SH-SY5Y (cell line): ENCODE measurements around the gene HECTD2.

ENCODE experiments used
- GATA2 ChIP-seq: IDR thresholded peaks from 2 replicates; pipeline ENCODE4 v1.6.1; 2011; ENCODE audit warnings: mild to moderate bottlenecking, low read depth, low read length
- GATA3 ChIP-seq: IDR thresholded peaks from 2 replicates; pipeline ENCODE4 v1.6.1; 2011; ENCODE audit warnings: low read depth, mild to moderate bottlenecking, low read length, moderate library complexity

DNA sequence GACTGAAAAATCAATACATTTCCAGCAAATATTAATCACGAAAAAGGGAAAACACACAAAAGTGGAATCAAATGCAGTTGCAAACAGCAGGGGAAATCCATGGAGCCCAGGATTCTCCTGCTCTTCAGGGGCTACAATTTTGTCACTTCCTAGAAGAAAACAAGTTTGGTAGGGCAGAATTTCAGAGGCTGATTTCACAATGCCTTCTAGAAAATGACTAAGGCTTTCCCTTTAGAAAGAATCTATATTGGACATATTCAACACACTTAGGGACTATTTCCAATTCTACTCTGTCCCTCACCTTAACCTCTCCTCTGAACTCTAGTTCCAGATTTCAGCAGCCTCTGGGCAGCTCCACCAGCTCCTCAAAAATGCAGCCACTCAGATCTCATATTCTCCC, 111.3 kb downstream of the HECTD2 start:
- no peak for TF ChIP-seq GATA2
- TF ChIP-seq GATA3, result no peak
